K562 (cell line): ENCODE results near the gene PFKL. TPM values are rescaled to one million over a fixed set of nuclear protein-coding genes. Genes with fewer than 3 reads are reported as not detected.

ENCODE experiments used
- ATAC-seq: fragments of 200-7000 bp; cut with Tn5 transposase; 3 replicates; pipeline ENCODE4 v1.9.1; 2020; ENCODE audit warnings: moderate library complexity
- BruUV-seq: library from RNA; stranded (reverse); fragments of 400-500 nt; replicated peaks from 2 replicates; lab custom pipeline; 2021; lab: Mats Ljungman, UMichigan
- CTCF ChIA-PET: fragments of 300-600 bp; formaldehyde crosslinking; extraction: SDS; loops from one replicate; lab custom pipeline; 2021; ENCODE audit warnings: low intra/inter-chr PET ratio; lab: Yijun Ruan, JAX
- POLR2A ChIA-PET: fragments of 300-600, 350-650 bp; sonication (Branson Sonifier 250); formaldehyde crosslinking; extraction: SDS; loops from one replicate; lab custom pipeline; 2021; ENCODE audit warnings: antibody characterized with exemption, inconsistent platforms; lab: Yijun Ruan, JAX
- DNase-seq, 4 experiments: peaks; one replicate each; pipeline versions ENCODE4 v3.0.0 to v3.0.0-alpha.2; 2011 to 2018; ENCODE audit warnings: low spot score in 3 of 4, mixed read lengths in 3 of 4; ENCODE audit errors: extremely low read depth in 1 of 4
- FAIRE-seq: peaks from 2 replicates; lab custom pipeline; 2011; peaks lifted over from hg19 to GRCh38; lab: Jason Lieb, UNC
- H2AFZ ChIP-seq: 2 replicates; pipeline ENCODE4 v1.6.0; 2011; ENCODE audit warnings: low read depth, low read length, control low read depth, inconsistent platforms
- H3K27ac ChIP-seq: fragments of 200-600 bp; 3 replicates; pipeline ENCODE4 v1.8.0; 2011; ENCODE audit warnings: low read depth, mild to moderate bottlenecking, control low read depth, inconsistent platforms, low read length, moderate library complexity, mixed read lengths; ENCODE audit errors: extremely low read depth
- H3K27me3 ChIP-seq, 2 experiments: fragments of 300-600 bp in 1 of 2; 2 replicates in 1 of 2; 3 replicates in 1 of 2; pipeline versions ENCODE4 v1.6.0 to v1.8.0; 2011; ENCODE audit warnings: inconsistent platforms in 2 of 2, low read length in 2 of 2, mild to moderate bottlenecking in 1 of 2, mixed read lengths in 1 of 2, moderate library complexity in 1 of 2; ENCODE audit not compliant: control insufficient read depth in 2 of 2, insufficient read depth in 2 of 2
- H3K36me3 ChIP-seq: fragments of 300-600 bp; 3 replicates; pipeline ENCODE4 v1.8.0; 2011; ENCODE audit warnings: mild to moderate bottlenecking, low read length, inconsistent platforms; ENCODE audit not compliant: control insufficient read depth, insufficient read depth
- H3K4me1 ChIP-seq, 2 experiments: fragments of 200-600 bp in 1 of 2; replicated peaks in 1 of 2; 2 replicates in 1 of 2; 3 replicates in 1 of 2; pipeline versions ENCODE4 v1.5.1 to v1.8.0; 2011; ENCODE audit warnings: inconsistent platforms in 2 of 2, low read length in 2 of 2, mild to moderate bottlenecking in 1 of 2, mixed read lengths in 1 of 2, moderate library complexity in 1 of 2; ENCODE audit not compliant: control insufficient read depth in 2 of 2, insufficient read depth in 2 of 2
- H3K4me2 ChIP-seq: 2 replicates; pipeline ENCODE4 v1.6.1; 2011; ENCODE audit warnings: low read length, control low read depth, inconsistent platforms, mixed read lengths; ENCODE audit not compliant: insufficient read depth
- H3K4me3 ChIP-seq: fragments of 200-600 bp; sonication (generic), shearing (Covaris generic); 2 replicates; pipeline ENCODE4 v1.5.1; 2016; ENCODE audit warnings: control low read depth, inconsistent platforms
- H3K79me2 ChIP-seq: fragments of 200-600 bp; 3 replicates; pipeline ENCODE4 v1.8.0; 2011; ENCODE audit warnings: low read length, inconsistent platforms; ENCODE audit not compliant: control insufficient read depth, insufficient read depth
- H3K9ac ChIP-seq, 2 experiments: 2 replicates each; pipeline versions ENCODE4 v1.6.0 to v1.6.1; 2011; ENCODE audit warnings: low read depth in 2 of 2, low read length in 2 of 2, control low read depth in 1 of 2, inconsistent platforms in 1 of 2, mild to moderate bottlenecking in 1 of 2, mixed read lengths in 1 of 2; ENCODE audit not compliant: insufficient read depth in 1 of 2
- H3K9me1 ChIP-seq: one replicate; pipeline ENCODE4 v1.6.0; 2011; ENCODE audit warnings: inconsistent platforms, mild to moderate bottlenecking, low read length, moderate library complexity; ENCODE audit not compliant: control insufficient read depth, insufficient read depth
- H3K9me3 ChIP-seq: replicated peaks from 2 replicates; pipeline ENCODE4 v1.5.1; 2011; ENCODE audit warnings: low read depth, low read length, inconsistent platforms; ENCODE audit not compliant: control insufficient read depth, insufficient read depth
- H4K20me1 ChIP-seq: replicated peaks from 2 replicates; pipeline ENCODE4 v1.6.1; 2011; ENCODE audit warnings: low read length, inconsistent platforms, mixed read lengths; ENCODE audit not compliant: control insufficient read depth, insufficient read depth
- POLR2G ChIP-seq: fragments of 200-400 bp; formaldehyde crosslinking; IDR thresholded peaks from 2 replicates; pipeline ENCODE4 v1.6.1; 2017; ENCODE audit warnings: low read depth, mild to moderate bottlenecking, antibody characterized with exemption, low read length, moderate library complexity
- RBFOX2 ChIP-seq: fragments of 200-400 bp; formaldehyde crosslinking; IDR thresholded peaks from 2 replicates; pipeline ENCODE4 v1.6.1; 2017; ENCODE audit warnings: low read depth, mild to moderate bottlenecking, low read length, moderate library complexity
- WGBS: fragments of 100-300 bp; shearing (Covaris generic); methylation state at CpG from one replicate; pipeline ENCODE4 v1.1.6; 2016; ENCODE audit warnings: low coverage, mixed read lengths; ENCODE audit not compliant: insufficient coverage; ENCODE audit errors: missing lambda C conversion rate; 5-methylcytosine and 5-hydroxymethylcytosine counted together
- in situ Hi-C: fragments of 300-500 bp; cut with MboI; formaldehyde crosslinking; loops from 4 replicates; pipeline ENCODE4 v1.15.0; 2018; ENCODE audit warnings: inconsistent platforms, mixed read lengths
- intact Hi-C: fragments of 100-400 bp; cut with micrococcal nuclease; formaldehyde crosslinking; loops from 2 replicates; pipeline ENCODE4 v1.14.2; 2022
- polyA plus RNA-seq, 8 experiments: library from polyadenylated mRNA; depleted of rRNA in 4 of 8; stranded (reverse) in 5 of 8; unstranded in 3 of 8; fragments of >200 nt; fragmentation: Nextera tagmentation in 2 of 8; fragmentation: Illumina TruSeq in 1 of 8; extraction: Ambion mirVana in 2 of 8; extraction: Trizol in 1 of 8; gene quantifications; 2 replicates each; pipeline versions ENCODE4 v1.2.1 to v1.2.3, GENCODE V29; 2011 to 2014; ENCODE audit warnings: inconsistent platforms in 1 of 8, missing spikeins in 1 of 8
- total RNA-seq, 7 experiments: library from RNA; depleted of rRNA in 6 of 7; stranded (reverse); fragments of >200 nt in 6 of 7; fragmentation: Illumina TruSeq in 2 of 7; extraction: Trizol in 2 of 7; gene quantifications; 2 replicates each; pipeline versions ENCODE4 v1.2.1 to v1.2.3, GENCODE V29; 2011 to 2021; ENCODE audit warnings: low replicate concordance in 1 of 7
- TF ChIP-seq, protein P1 (sequence below): sonication (generic); formaldehyde crosslinking; IDR thresholded peaks from 2 replicates; pipeline ENCODE4 v1.9.0; 2022; ENCODE audit warnings: mild to moderate bottlenecking, missing genetic modification reagents

Gene PFKL
- total and polyA plus RNA-seq, 9 of the 15 experiments (the other 6 are each of a cell fraction or from before 2014, with no cell fraction given) = 1.1 to 124 (median 45.6) TPM

DNA sequence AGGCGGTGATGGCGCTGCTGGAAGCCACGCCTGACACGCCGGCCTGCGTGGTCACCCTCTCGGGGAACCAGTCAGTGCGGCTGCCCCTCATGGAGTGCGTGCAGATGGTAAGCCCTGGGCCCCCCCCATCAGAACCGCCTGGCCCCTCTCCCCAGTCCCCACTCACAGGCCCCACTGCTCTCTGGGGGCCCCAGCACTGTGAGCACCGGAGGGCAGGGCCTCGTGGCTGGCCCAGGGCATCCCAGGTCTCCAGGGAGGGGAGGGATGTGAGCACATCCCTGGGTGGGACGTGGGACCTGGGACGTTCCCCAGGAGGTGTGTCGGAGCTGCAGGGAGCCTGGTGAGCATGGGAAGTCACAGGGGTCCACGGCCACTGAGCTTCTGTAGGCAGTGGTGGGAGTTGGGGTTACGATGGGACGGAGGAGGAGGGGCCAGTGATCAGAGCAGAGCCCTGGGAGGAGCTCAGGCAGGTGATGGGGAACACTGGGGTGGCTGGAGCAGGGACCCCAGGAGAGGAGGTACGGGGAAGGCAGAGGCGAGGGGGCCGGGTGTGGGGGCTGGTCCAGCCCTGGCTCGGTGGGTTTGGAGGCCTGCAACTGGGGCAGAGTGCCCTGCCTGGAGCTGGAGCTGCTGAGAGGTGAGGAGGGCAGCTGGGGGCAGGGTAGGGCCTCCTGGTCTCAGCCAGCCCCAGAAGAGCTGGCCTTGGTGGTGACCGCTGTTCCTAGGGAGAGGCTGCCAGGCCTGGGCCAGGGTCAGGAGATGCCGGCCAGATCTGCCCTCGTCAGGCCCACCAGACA lies 18.8 kb downstream of the PFKL start:
- no peaks in the 10 kb centered on the region for H3K79me2 ChIP-seq
- H3K4me2 ChIP-seq = no peak overlapping the region
- H3K4me3 ChIP-seq = no peak overlapping the region
- intact Hi-C loops = no loop called here
- no peaks in the 10 kb centered on the region for H3K27me3 ChIP-seq
- in situ Hi-C loops = no loop called here
- WGBS = 93% methylated on average over 13 of the region's 25 CpGs
- no peak overlapping the region for H2AFZ ChIP-seq
- ChIA-PET POLR2A (interaction anchor here (0.8 to 1.5 kb wide), 3 partner anchors 11 to 16 kb away, joined by 3 to 5 read pairs (median 4); no protein-coding TSS in a partner anchor), CTCF (no interaction called here)
- H3K36me3 ChIP-seq = peaks cover 75% of the 10 kb centered on the region; the same call in 2 of the 3 replicates
- FAIRE-seq (no peak), ATAC-seq (no peak), DNase-seq (no peak)
- 0 out of 2 replicates have a peak, but pooled peaks cover 5% of the 10 kb centered on the region for H4K20me1 ChIP-seq
- H3K9me3 ChIP-seq = no peaks in the 10 kb centered on the region
- no peak overlapping the region for H3K27ac ChIP-seq
- H3K9me1 ChIP-seq = no peaks in the 10 kb centered on the region
- 0 out of 4 replicates have a peak overlapping the region, but pooled peaks of 1 of the 2 experiments have one; percentile 26 for H3K9ac ChIP-seq
- BruUV-seq = no TSS peak
- H3K4me1 ChIP-seq = peaks cover 0 to 35% of the 10 kb centered on the region in 2 experiments; a peak in 1 of 5 replicates
- TF ChIP-seq POLR2G = peak; percentile 54; the same call in 1 of the 2 replicates
- TF ChIP-seq RBFOX2 = 0 out of 2 replicates have a peak, but pooled peaks have one; percentile 18
- TF ChIP-seq, protein P1, sequence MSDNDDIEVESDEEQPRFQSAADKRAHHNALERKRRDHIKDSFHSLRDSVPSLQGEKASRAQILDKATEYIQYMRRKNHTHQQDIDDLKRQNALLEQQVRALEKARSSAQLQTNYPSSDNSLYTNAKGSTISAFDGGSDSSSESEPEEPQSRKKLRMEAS (CRISPR knock-in tag) = no peak
